ENCODE data around the gene SIGLEC12.

Gene SIGLEC12

DNA sequence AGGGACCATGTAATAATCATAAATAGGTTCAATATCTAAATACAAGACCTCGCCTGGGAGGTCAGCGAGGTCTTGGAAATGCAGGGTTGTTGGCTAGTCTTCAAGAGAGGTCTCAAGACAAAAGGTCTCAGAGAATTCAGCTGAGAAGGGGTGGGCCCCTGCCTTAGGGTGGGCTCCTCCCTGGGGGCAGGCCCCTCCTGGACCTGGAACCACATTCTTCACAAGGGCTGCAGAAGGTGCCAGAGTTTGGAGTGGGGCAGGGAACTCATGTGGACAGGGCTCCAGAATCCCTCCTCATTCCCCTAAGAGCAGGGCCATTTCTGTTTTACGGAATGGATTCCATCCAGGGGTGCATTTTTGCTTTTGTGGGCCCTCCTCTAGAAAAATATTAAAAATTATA, 13.1 kb downstream of the SIGLEC12 start:
- no peak overlapping the region for H3K4me3 ChIP-seq
- no peaks in the 10 kb centered on the region for H3K36me3 ChIP-seq

GRCh38 chr19:51485960-51486660, 15.5 kb downstream of the SIGLEC12 start:
- Histone ChIP-seq H4K20me1 (no peaks in the 10 kb centered on the region), H3K9me3 (no peaks in the 10 kb centered on the region), H3K27ac (no peak overlapping the region), H3K27me3 (no peaks in the 10 kb centered on the region), H3K36me3 (no peaks in the 10 kb centered on the region), H3K4me1 (no peaks in the 10 kb centered on the region), H3K4me3 (no peak overlapping the region), H3K9ac (no peak overlapping the region), H3K4me2 (no peak overlapping the region)
- no peak for TF ChIP-seq Cebpa-rat (IDR thresholded peaks at IDR 0.05)

More for the DNA sequence above, 13.1 kb downstream of the SIGLEC12 start:
- H3K27me3 ChIP-seq = no peaks in the 10 kb centered on the region
- no peak overlapping the region for H3K4me2 ChIP-seq
- no peak for TF ChIP-seq Cebpa-rat (IDR thresholded peaks at IDR 0.05)
- H3K9me3 ChIP-seq = no peaks in the 10 kb centered on the region
- H4K20me1 ChIP-seq = no peaks in the 10 kb centered on the region
- H3K27ac ChIP-seq = no peak overlapping the region
- no peaks in the 10 kb centered on the region for H3K4me1 ChIP-seq
- no peak overlapping the region for H3K9ac ChIP-seq

DNA sequence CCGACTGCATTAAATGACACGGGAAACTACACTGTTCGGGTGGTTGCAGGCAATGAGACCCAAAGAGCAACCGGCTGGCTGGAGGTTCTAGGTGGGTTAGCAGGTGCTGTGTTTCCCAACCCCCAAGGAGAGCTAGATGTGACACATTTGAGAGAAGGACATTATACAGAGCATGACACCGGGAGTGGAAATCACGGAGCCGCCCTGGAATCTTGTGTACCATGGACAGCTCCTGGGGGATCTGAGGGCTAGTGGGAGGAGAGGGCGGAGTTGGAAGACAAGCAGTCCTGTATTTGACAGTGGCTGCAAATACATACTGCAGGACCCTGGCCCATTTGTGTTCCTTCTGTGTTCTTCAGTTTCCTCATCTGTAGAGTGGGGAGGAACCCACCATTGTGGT, 21.0 kb downstream of the SIGLEC12 start:
- H3K27ac ChIP-seq = no peak overlapping the region
- no peaks in the 10 kb centered on the region for H3K9me3 ChIP-seq
- no peaks in the 10 kb centered on the region for H3K4me1 ChIP-seq
- no peak overlapping the region for H3K4me2 ChIP-seq
- no peaks in the 10 kb centered on the region for H3K27me3 ChIP-seq
- no peak overlapping the region for H3K4me3 ChIP-seq
- H3K36me3 ChIP-seq = no peaks in the 10 kb centered on the region
- no peak overlapping the region for H3K9ac ChIP-seq
- TF ChIP-seq Cebpa-rat (IDR thresholded peaks at IDR 0.05) = no peak
- no peaks in the 10 kb centered on the region for H4K20me1 ChIP-seq

DNA sequence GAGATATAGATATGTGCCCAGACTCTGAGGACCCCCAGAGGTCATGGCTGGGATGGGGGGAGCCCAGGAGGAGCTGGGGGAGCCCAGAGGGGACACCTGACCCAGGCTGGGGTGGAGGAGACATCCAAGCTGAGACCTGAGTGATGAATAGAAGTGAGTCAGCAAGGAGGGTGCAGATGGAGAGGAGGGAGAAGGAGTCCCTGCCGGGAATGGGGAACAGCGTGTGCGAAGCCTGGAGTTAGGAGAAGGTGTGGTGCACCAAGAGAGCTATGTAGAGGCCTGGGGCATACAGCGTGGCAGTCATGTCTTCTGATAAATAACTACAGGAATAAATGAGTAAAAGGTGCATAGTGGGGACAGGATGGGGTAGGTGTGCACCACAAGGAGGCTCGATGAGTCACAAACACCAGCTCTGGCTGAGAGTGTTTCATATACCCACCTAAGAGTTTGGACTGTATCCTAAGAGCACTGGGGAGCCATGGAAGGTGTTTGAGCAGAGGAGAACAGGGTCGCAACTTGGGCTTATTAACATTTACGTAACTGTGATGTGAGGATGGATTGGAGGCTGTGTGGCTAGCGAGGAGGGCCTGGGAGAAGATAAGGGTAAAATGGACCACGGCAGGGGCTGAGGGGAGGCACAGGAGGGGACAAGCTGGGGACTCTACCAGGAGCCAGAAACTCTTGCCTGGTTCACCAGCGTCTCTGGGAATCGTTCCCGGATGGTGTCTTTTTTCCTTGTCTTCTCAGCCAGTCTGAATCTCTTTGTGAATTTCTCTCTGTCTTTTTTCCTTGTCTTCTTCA, 21.9 kb downstream of the SIGLEC12 start:
- H3K27ac ChIP-seq = no peak overlapping the region
- no peaks in the 10 kb centered on the region for H3K36me3 ChIP-seq
- H4K20me1 ChIP-seq = no peaks in the 10 kb centered on the region
- H3K27me3 ChIP-seq = no peaks in the 10 kb centered on the region
- no peak overlapping the region for H3K4me3 ChIP-seq
- no peak overlapping the region for H3K9ac ChIP-seq
- no peaks in the 10 kb centered on the region for H3K4me1 ChIP-seq
- no peak for TF ChIP-seq Cebpa-rat (IDR thresholded peaks at IDR 0.05)
- H3K4me2 ChIP-seq = no peak overlapping the region
- H3K9me3 ChIP-seq = no peaks in the 10 kb centered on the region

DNA sequence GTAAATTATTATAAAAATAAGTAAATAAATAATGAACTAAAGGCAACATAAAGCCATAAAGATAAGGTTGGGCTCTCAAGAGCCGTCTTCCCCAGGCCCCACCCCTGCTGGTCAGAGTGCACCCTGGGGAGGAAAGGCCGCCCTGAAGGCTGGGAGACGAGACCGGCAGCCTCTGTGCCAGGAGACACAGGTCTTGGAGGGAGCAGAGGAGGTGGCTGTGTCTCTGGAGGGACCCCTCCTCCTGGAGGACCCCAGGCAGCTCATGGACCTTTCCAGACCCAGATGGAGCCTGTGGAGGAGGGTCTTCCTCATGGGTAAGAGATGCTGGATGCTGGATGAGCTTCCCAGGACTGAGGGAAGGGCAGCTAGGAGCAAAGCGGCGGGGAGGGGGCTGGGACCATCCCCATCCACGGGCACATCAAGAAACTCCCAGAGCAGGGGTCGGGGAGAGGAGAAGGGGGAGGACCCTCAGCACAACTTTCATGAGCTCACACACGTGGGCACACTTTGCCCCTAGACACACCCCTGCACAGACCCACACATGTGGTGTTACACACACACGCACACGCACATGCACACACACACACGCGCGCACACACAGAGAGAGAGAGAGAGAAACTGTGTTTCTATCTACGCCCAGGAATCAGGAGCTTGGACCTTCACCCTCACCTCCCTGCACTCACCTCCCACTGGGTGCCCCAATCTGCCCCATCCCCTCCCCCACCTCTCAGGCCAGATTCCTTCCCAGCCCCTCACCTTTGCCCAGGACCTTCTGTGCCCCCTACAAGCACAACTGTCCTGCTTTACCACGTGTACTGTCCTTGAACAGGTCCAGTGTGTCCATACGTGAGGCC, 23.0 kb downstream of the SIGLEC12 start, which contains the start of gene CEACAM18:
CEACAM18 (plus strand) TSS at position 159 of the 854 bp plus-strand sequence.
- H3K27ac ChIP-seq = no peak within 1 kb of the TSS
- H3K4me1 ChIP-seq = no peaks in the 10 kb centered on the region
- no peaks in the 10 kb centered on the region for H4K20me1 ChIP-seq
- H3K9ac ChIP-seq = no peak within 1 kb of the TSS
- H3K36me3 ChIP-seq = no peaks in the 10 kb centered on the region
- no peaks in the 10 kb centered on the region for H3K9me3 ChIP-seq
- no peak within 1 kb of the TSS for H3K4me3 ChIP-seq
- no peak within 1 kb of the TSS for H3K4me2 ChIP-seq
- H3K27me3 ChIP-seq = no peaks in the 10 kb centered on the region
- TF ChIP-seq Cebpa-rat (IDR thresholded peaks at IDR 0.05) = no peak

- Histone ChIP-seq H3K4me1 (no peaks in the 10 kb centered on the region), H3K27me3 (no peaks in the 10 kb centered on the region), H3K9ac (no peak overlapping the region), H3K4me2 (no peak overlapping the region), H3K9me3 (no peaks in the 10 kb centered on the region), H3K27ac (no peak overlapping the region), H3K36me3 (no peaks in the 10 kb centered on the region), H3K4me3 (no peak overlapping the region), H4K20me1 (no peaks in the 10 kb centered on the region)
- TF ChIP-seq Cebpa-rat (IDR thresholded peaks at IDR 0.05) = no peak
Observed at GRCh38 chr19:51477344-51477743, 24.3 kb downstream of the SIGLEC12 start.

GRCh38 chr19:51476164-51476563, 25.4 kb downstream of the SIGLEC12 start:
- no peak for TF ChIP-seq Cebpa-rat (IDR thresholded peaks at IDR 0.05)
- H3K27ac ChIP-seq = no peak overlapping the region
- no peak overlapping the region for H3K9ac ChIP-seq
- H3K4me1 ChIP-seq = no peaks in the 10 kb centered on the region
- no peak overlapping the region for H3K4me3 ChIP-seq
- H3K4me2 ChIP-seq = no peak overlapping the region
- H4K20me1 ChIP-seq = no peaks in the 10 kb centered on the region
- H3K27me3 ChIP-seq = no peaks in the 10 kb centered on the region
- H3K36me3 ChIP-seq = no peaks in the 10 kb centered on the region
- no peaks in the 10 kb centered on the region for H3K9me3 ChIP-seq

GRCh38 chr19:51473009-51473707, 28.4 kb downstream of the SIGLEC12 start:
- no peak for TF ChIP-seq Cebpa-rat (IDR thresholded peaks at IDR 0.05)
- H3K4me3 ChIP-seq = no peak overlapping the region
- H3K27me3 ChIP-seq = no peaks in the 10 kb centered on the region
- no peaks in the 10 kb centered on the region for H4K20me1 ChIP-seq
- H3K9me3 ChIP-seq = no peaks in the 10 kb centered on the region
- no peak overlapping the region for H3K9ac ChIP-seq
- no peak overlapping the region for H3K4me2 ChIP-seq
- peaks cover 20% of the 10 kb centered on the region for H3K4me1 ChIP-seq
- H3K27ac ChIP-seq = no peak overlapping the region
- no peaks in the 10 kb centered on the region for H3K36me3 ChIP-seq

DNA sequence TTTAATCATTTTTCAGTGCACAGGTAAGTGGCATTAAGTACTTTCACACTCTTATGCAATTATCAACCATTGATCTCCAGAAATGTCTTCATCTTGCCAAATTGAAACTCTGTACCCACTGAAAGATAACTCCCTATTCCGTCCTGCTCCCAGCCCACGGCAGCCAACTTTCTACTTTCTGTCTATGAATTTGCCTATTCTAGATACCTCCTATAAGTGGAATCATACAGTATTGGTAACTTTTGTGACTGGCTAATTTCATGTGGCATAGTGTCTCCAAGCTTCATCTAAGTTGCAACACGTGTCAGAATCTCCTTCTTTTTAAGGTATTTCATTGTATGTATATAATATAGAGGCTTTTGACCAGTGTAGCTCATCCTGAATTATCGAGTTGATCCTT, 29.0 kb downstream of the SIGLEC12 start:
- Histone ChIP-seq H3K36me3 (no peaks in the 10 kb centered on the region), H3K27ac (no peak overlapping the region), H3K27me3 (no peaks in the 10 kb centered on the region), H3K4me1 (peaks cover 25% of the 10 kb centered on the region), H4K20me1 (no peaks in the 10 kb centered on the region), H3K4me2 (no peak overlapping the region), H3K9me3 (no peaks in the 10 kb centered on the region), H3K9ac (no peak overlapping the region), H3K4me3 (no peak overlapping the region)
- no peak for TF ChIP-seq Cebpa-rat (IDR thresholded peaks at IDR 0.05)
